ENCODE results near the gene CIZ1. TPM values are rescaled to one million over a fixed set of nuclear protein-coding genes. Genes with fewer than 3 reads are reported as not detected.

CIZ1 gene
- total and polyA plus RNA-seq, 2 experiments from 2014 or later, result 48.5 to 73.1 TPM

- 86 to 87% methylated on average over 7 of the region's 7 CpGs for WGBS, 2 experiments (ENCODE audit: low coverage in 1 of 2, low lambda C conversion rate in 2 of 2, missing lambda C conversion rate in 2 of 2)
- no peak overlapping the region for H3K27ac ChIP-seq
- TF ChIP-seq EZH2phosphoT487 (IDR thresholded peaks at IDR 0.05; ENCODE audit: insufficient read depth, low read depth) (no peak), EZH2 (IDR thresholded peaks at IDR 0.05; ENCODE audit: insufficient read depth, poor library complexity, severe bottlenecking) (no peak)
- no peaks in the 10 kb centered on the region; the same call in 1 of the 2 replicates for H3K4me1 ChIP-seq (ENCODE audit: insufficient read depth)
- H3K4me3 ChIP-seq, result no peak overlapping the region
- peaks cover 1% of the 10 kb centered on the region; the same call in 1 of the 2 replicates for H3F3A ChIP-seq (ENCODE audit: insufficient read depth)
- H3K4me2 ChIP-seq (ENCODE audit: unreplicated experiment), result no peak overlapping the region
- H3K27me3 ChIP-seq (replicated peaks; ENCODE audit: insufficient read depth), result no peaks in the 10 kb centered on the region
- no peak for DNase-seq
- H3K79me2 ChIP-seq (ENCODE audit: insufficient read depth), result no peaks in the 10 kb centered on the region
- no peak overlapping the region for H2AFZ ChIP-seq
- in situ Hi-C loops (cut with MboI), result no loop called here
- no peak overlapping the region for H3K9ac ChIP-seq
- no peaks in the 10 kb centered on the region for H3K36me3 ChIP-seq (ENCODE audit: low read depth)
- no peaks in the 10 kb centered on the region for H4K20me1 ChIP-seq (ENCODE audit: insufficient read depth)
- no peaks in the 10 kb centered on the region for H3K9me2 ChIP-seq (ENCODE audit: insufficient read depth)
- H3K9me3 ChIP-seq (ENCODE audit: low read depth), result no peaks in the 10 kb centered on the region
Observed at GRCh38 chr9:128155736-128156500, 35.5 kb downstream of the CIZ1 start.

GRCh38 chr9:128153947-128154695 is 37.3 kb downstream of the CIZ1 start:
- H3K27me3 ChIP-seq (replicated peaks; ENCODE audit: insufficient read depth), result no peaks in the 10 kb centered on the region
- H3F3A ChIP-seq (ENCODE audit: insufficient read depth), result no peaks in the 10 kb centered on the region
- no peaks in the 10 kb centered on the region for H3K9me2 ChIP-seq (ENCODE audit: insufficient read depth)
- H3K9me3 ChIP-seq (ENCODE audit: low read depth), result no peaks in the 10 kb centered on the region
- no peak overlapping the region for H2AFZ ChIP-seq
- no peak overlapping the region for H3K4me3 ChIP-seq
- WGBS, 2 experiments (ENCODE audit: low coverage in 1 of 2, low lambda C conversion rate in 2 of 2, missing lambda C conversion rate in 2 of 2), result 77 to 80% methylated on average over 9 to 12 of the region's 13 CpGs
- H4K20me1 ChIP-seq (ENCODE audit: insufficient read depth), result no peaks in the 10 kb centered on the region
- H3K4me1 ChIP-seq (ENCODE audit: insufficient read depth), result no peaks in the 10 kb centered on the region
- no peaks in the 10 kb centered on the region for H3K79me2 ChIP-seq (ENCODE audit: insufficient read depth)
- no peak for DNase-seq
- in situ Hi-C loops (cut with MboI), result no loop called here
- no peak overlapping the region for H3K4me2 ChIP-seq (ENCODE audit: unreplicated experiment)
- no peak overlapping the region for H3K9ac ChIP-seq
- H3K27ac ChIP-seq, result no peak overlapping the region
- no peaks in the 10 kb centered on the region for H3K36me3 ChIP-seq (ENCODE audit: low read depth)
- TF ChIP-seq EZH2phosphoT487 (IDR thresholded peaks at IDR 0.05; ENCODE audit: insufficient read depth, low read depth) (no peak), EZH2 (IDR thresholded peaks at IDR 0.05; ENCODE audit: insufficient read depth, poor library complexity, severe bottlenecking) (no peak)

GRCh38 chr9:128153060-128153946 is 38.1 kb downstream of the CIZ1 start:
- Histone ChIP-seq H3K27ac (no peak overlapping the region), H3K27me3 (replicated peaks; ENCODE audit: insufficient read depth) (no peaks in the 10 kb centered on the region), H3K9me2 (ENCODE audit: insufficient read depth) (no peaks in the 10 kb centered on the region), H3K79me2 (ENCODE audit: insufficient read depth) (no peaks in the 10 kb centered on the region), H3F3A (ENCODE audit: insufficient read depth) (no peaks in the 10 kb centered on the region), H3K4me3 (no peak overlapping the region), H3K9ac (no peak overlapping the region), H3K36me3 (ENCODE audit: low read depth) (no peaks in the 10 kb centered on the region), H3K4me2 (ENCODE audit: unreplicated experiment) (no peak overlapping the region), H4K20me1 (ENCODE audit: insufficient read depth) (no peaks in the 10 kb centered on the region), H3K4me1 (ENCODE audit: insufficient read depth) (no peaks in the 10 kb centered on the region), H3K9me3 (ENCODE audit: low read depth) (no peaks in the 10 kb centered on the region), H2AFZ (no peak overlapping the region)
- no peak for DNase-seq
- TF ChIP-seq EZH2 (IDR thresholded peaks at IDR 0.05; ENCODE audit: insufficient read depth, poor library complexity, severe bottlenecking), result no peak
- TF ChIP-seq EZH2phosphoT487 (IDR thresholded peaks at IDR 0.05; ENCODE audit: insufficient read depth, low read depth), result no peak
- 75 to 77% methylated on average over 25 to 26 of the region's 26 CpGs for WGBS, 2 experiments (ENCODE audit: low coverage in 1 of 2, low lambda C conversion rate in 2 of 2, missing lambda C conversion rate in 2 of 2)
- in situ Hi-C loops (cut with MboI), result no loop called here
